Measurements from ENCODE around the gene BABAM2. TPM values are rescaled to one million over a fixed set of nuclear protein-coding genes. Genes with fewer than 3 reads are reported as not detected.

Gene BABAM2
- total and polyA plus RNA-seq, 2 experiments from 2014 or later: 17.8 to 21.5 TPM

GRCh38 chr2:28369358-28369757, 478.8 kb downstream of the BABAM2 start:
- no peaks in the 10 kb centered on the region for H3K79me2 ChIP-seq (replicated peaks; ENCODE audit: insufficient read depth)
- H3K36me3 Mint-ChIP-seq (ENCODE audit: low read depth): no peaks in the 10 kb centered on the region
- peaks cover 5% of the 10 kb centered on the region for H3K4me1 Mint-ChIP-seq
- TF ChIP-seq CTCF (conservative IDR thresholded peaks at IDR 0.05; ENCODE audit: low read depth in 2 of 2) (no peak), POLR2AphosphoS5 (IDR thresholded peaks at IDR 0.05; ENCODE audit: low read depth) (no peak), STAT1 (IDR thresholded peaks at IDR 0.05; ENCODE audit: unreplicated experiment) (no peak), JUNB (IDR thresholded peaks at IDR 0.05; ENCODE audit: unreplicated experiment) (no peak), EZH2phosphoT487 (IDR thresholded peaks at IDR 0.05; ENCODE audit: unreplicated experiment) (no peak), ZNF331 (CRISPR knock-in tag; IDR thresholded peaks at IDR 0.05; ENCODE audit: low read depth) (no peak), ZNF462 (CRISPR knock-in tag; IDR thresholded peaks at IDR 0.05) (no peak), NANOG (IDR thresholded peaks at IDR 0.05; ENCODE audit: borderline replicate concordance) (no peak), ETS1 (IDR thresholded peaks at IDR 0.05) (no peak), ZNF114 (CRISPR knock-in tag; IDR thresholded peaks at IDR 0.05) (no peak), EZH2 (IDR thresholded peaks at IDR 0.05; ENCODE audit: low read depth, unreplicated experiment) (no peak)
- H2AFZ ChIP-seq: no peak overlapping the region
- no peak overlapping the region for H3K27ac ChIP-seq (ENCODE audit: low read depth)
- no peaks in the 10 kb centered on the region for H3F3A ChIP-seq (replicated peaks; ENCODE audit: low read depth)
- ATAC-seq (no peak), DNase-seq (ENCODE audit: low spot score) (no peak)
- no peak overlapping the region for H3K4me3 Mint-ChIP-seq
- H3K9me2 ChIP-seq (ENCODE audit: insufficient read depth): no peaks in the 10 kb centered on the region
- no peaks in the 10 kb centered on the region for H3K27me3 ChIP-seq (ENCODE audit: insufficient read depth)
- H3K36me3 ChIP-seq (ENCODE audit: insufficient read depth): no peaks in the 10 kb centered on the region
- H3K27ac Mint-ChIP-seq: no peak overlapping the region
- H3K9me3 Mint-ChIP-seq: no peaks in the 10 kb centered on the region
- H3K27me3 Mint-ChIP-seq (ENCODE audit: insufficient read depth, low read depth, poor library complexity): peaks cover 12% of the 10 kb centered on the region
- H4K20me1 ChIP-seq (replicated peaks; ENCODE audit: insufficient read depth): no peaks in the 10 kb centered on the region
- H3K4me3 ChIP-seq: no peak overlapping the region
- H3K4me2 ChIP-seq: no peak overlapping the region
- no peaks in the 10 kb centered on the region; the same call in 1 of the 2 replicates for H3K4me1 ChIP-seq (ENCODE audit: insufficient read depth)
